ENCODE results near the gene PLD2. TPM values are rescaled to one million over a fixed set of nuclear protein-coding genes. Genes with fewer than 3 reads are reported as not detected.

PLD2 gene
- total RNA-seq, 1 experiment from 2014 or later: 31.7 TPM

DNA sequence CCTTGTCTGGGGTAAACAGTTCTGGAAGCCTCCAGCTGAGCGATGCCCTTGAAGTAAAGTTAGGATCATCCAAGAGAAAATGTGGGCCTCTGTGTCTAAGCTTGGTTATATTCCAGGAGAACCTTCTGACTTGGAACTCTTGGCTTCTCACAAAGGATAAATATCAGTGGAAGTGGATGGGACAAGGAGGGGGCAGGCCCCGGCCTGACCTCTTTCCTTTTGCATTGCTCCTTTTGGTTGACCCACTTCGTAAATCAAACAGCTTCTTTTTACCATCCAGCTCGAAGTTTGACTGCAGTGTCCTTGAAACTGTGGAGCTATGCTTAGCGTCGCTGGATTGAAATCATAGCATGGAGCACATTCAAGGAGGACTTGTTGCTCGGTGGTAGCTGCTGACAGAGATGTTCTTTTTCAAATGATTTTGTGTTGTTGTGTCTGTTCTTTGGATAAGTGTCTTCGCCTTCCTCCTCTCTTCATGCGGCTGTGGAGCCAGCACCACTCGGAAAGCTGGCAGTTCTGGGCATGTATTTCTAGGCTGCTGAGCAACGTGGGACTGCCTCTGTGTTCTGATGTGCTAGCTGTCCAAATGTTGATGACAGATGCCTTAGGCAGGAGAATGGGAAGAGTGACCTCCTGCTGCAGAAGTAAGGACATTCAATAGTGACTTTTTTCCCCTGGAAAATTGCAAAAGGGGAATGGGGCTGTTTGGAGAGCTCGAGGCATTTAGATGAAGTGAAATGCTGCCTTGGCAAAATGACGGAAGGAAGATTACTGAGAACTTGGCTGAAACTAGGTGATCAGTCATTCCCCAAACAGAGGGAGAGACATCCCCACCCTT lies 30.7 kb downstream of the PLD2 start:
- TF ChIP-seq, protein P1, sequence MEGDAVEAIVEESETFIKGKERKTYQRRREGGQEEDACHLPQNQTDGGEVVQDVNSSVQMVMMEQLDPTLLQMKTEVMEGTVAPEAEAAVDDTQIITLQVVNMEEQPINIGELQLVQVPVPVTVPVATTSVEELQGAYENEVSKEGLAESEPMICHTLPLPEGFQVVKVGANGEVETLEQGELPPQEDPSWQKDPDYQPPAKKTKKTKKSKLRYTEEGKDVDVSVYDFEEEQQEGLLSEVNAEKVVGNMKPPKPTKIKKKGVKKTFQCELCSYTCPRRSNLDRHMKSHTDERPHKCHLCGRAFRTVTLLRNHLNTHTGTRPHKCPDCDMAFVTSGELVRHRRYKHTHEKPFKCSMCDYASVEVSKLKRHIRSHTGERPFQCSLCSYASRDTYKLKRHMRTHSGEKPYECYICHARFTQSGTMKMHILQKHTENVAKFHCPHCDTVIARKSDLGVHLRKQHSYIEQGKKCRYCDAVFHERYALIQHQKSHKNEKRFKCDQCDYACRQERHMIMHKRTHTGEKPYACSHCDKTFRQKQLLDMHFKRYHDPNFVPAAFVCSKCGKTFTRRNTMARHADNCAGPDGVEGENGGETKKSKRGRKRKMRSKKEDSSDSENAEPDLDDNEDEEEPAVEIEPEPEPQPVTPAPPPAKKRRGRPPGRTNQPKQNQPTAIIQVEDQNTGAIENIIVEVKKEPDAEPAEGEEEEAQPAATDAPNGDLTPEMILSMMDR (IDR thresholded peaks at IDR 0.05; ENCODE audit: unreplicated experiment): no peak
- CTCF ChIA-PET: interaction anchor here (0.5 to 1.9 kb wide), 3 partner anchors 11 to 51 kb away, joined by 3 to 8 read pairs (median 3); partner anchors contain the start of gene VMO1
- Mint-ChIP-seq H3K9me3 (ENCODE audit: unreplicated experiment) (no peaks in the 10 kb centered on the region), H3K36me3 (ENCODE audit: insufficient read depth, unreplicated experiment) (peaks cover 30% of the 10 kb centered on the region), H3K27ac (ENCODE audit: low read depth, unreplicated experiment) (no peak overlapping the region), H3K4me3 (ENCODE audit: unreplicated experiment) (no peak overlapping the region), H3K4me1 (ENCODE audit: insufficient read depth, unreplicated experiment) (peaks cover 52% of the 10 kb centered on the region), H3K27me3 (ENCODE audit: insufficient read depth, unreplicated experiment) (no peaks in the 10 kb centered on the region)
- no TSS peak for BruUV-seq (replicated peaks)
- intact Hi-C loops (cut with micrococcal nuclease): no loop called here
- no peak for DNase-seq (ENCODE audit: unreplicated experiment)
- POLR2A ChIA-PET: interaction anchor here (0.9 to 8.9 kb wide), 3 partner anchors 11 to 31 kb away, joined by 4 to 211 read pairs (median 50); no protein-coding TSS in a partner anchor

- DNase-seq (ENCODE audit: unreplicated experiment): no peak
- H3K27me3 Mint-ChIP-seq (ENCODE audit: insufficient read depth, unreplicated experiment): no peaks in the 10 kb centered on the region
- TF ChIP-seq, protein P1 (IDR thresholded peaks at IDR 0.05; ENCODE audit: unreplicated experiment): no peak
- peaks cover 30% of the 10 kb centered on the region for H3K36me3 Mint-ChIP-seq (ENCODE audit: insufficient read depth, unreplicated experiment)
- no peak overlapping the region for H3K27ac Mint-ChIP-seq (ENCODE audit: low read depth, unreplicated experiment)
- POLR2A ChIA-PET: interaction anchor here (0.6 to 8.9 kb wide), 2 partner anchors 11 to 16 kb away, joined by 4 to 211 read pairs; no protein-coding TSS in a partner anchor
- no TSS peak for BruUV-seq (replicated peaks)
- H3K4me1 Mint-ChIP-seq (ENCODE audit: insufficient read depth, unreplicated experiment): peaks cover 52% of the 10 kb centered on the region
- CTCF ChIA-PET: interaction anchor here (0.7 to 1.9 kb wide), 3 partner anchors 48 to 130 kb away, joined by 3 to 8 read pairs (median 4); partner anchors contain the start of genes SPAG7 and VMO1
- H3K4me3 Mint-ChIP-seq (ENCODE audit: unreplicated experiment): no peak overlapping the region
- intact Hi-C loops (cut with micrococcal nuclease): no loop called here
- H3K9me3 Mint-ChIP-seq (ENCODE audit: unreplicated experiment): no peaks in the 10 kb centered on the region
These were observed 31.4 kb downstream of the PLD2 start for GRCh38 chr17:4838309-4838785.

DNA sequence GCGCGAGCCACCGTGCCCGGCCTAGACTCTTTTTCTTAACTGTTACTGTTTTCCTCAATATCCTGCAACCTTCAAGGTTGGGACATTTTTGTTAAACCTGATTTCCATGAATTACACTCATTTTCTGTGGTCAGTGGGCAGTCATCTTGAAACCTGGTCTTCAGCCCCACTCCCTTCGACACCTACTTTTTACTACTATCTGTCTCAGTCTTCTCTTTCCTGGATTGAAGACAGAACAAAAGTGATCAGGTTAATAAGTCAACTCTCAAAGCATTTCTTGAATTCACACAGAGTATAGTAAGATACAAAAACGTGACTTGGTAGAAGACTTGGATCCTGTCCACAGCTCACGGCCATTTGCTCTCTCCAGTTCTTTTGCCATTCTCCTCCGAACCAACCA lies 32.3 kb downstream of the PLD2 start:
- no peak overlapping the region for H3K4me3 Mint-ChIP-seq (ENCODE audit: unreplicated experiment)
- no TSS peak for BruUV-seq (replicated peaks)
- no peak for DNase-seq (ENCODE audit: unreplicated experiment)
- no peaks in the 10 kb centered on the region for H3K27me3 Mint-ChIP-seq (ENCODE audit: insufficient read depth, unreplicated experiment)
- TF ChIP-seq, protein P1 (IDR thresholded peaks at IDR 0.05; ENCODE audit: unreplicated experiment): no peak
- H3K9me3 Mint-ChIP-seq (ENCODE audit: unreplicated experiment): no peaks in the 10 kb centered on the region
- peaks cover 29% of the 10 kb centered on the region for H3K36me3 Mint-ChIP-seq (ENCODE audit: insufficient read depth, unreplicated experiment)
- intact Hi-C loops (cut with micrococcal nuclease): no loop called here
- CTCF ChIA-PET: interaction anchor here (0.6 to 1.2 kb wide), 3 partner anchors 19 to 49 kb away, joined by 3 read pairs; no protein-coding TSS in a partner anchor
- peak overlapping the region; percentile 55 for H3K27ac Mint-ChIP-seq (ENCODE audit: low read depth, unreplicated experiment)
- POLR2A ChIA-PET: interaction anchor here (8.9 kb wide), 1 partner anchor 10 kb away, joined by 211 read pairs; no protein-coding TSS in a partner anchor
- peaks cover 46% of the 10 kb centered on the region for H3K4me1 Mint-ChIP-seq (ENCODE audit: insufficient read depth, unreplicated experiment)
